Astrocyte (in vitro differentiated cells and primary cell): ENCODE data around the gene KRT5. TPM values are rescaled to one million over a fixed set of nuclear protein-coding genes. Genes with fewer than 3 reads are reported as not detected.

Experiments used
- DNase-seq: peaks from one replicate; pipeline ENCODE4 v3.0.0-alpha.2; 2010; ENCODE audit warnings: low read depth
- FAIRE-seq: peaks from 2 replicates; lab custom pipeline; 2011; peaks lifted over from hg19 to GRCh38; lab: Jason Lieb, UNC
- H2AFZ ChIP-seq: 2 replicates; pipeline ENCODE4 v1.6.0; 2012; ENCODE audit warnings: low read depth, low read length, inconsistent platforms
- H3K27ac ChIP-seq: 2 replicates; pipeline ENCODE4 v1.5.1; 2011; ENCODE audit warnings: low read depth, low read length, inconsistent platforms
- H3K27me3 ChIP-seq: 2 replicates; pipeline ENCODE4 v1.6.0; 2011; ENCODE audit warnings: low read length, inconsistent platforms; ENCODE audit not compliant: insufficient read depth
- H3K36me3 ChIP-seq: 2 replicates; pipeline ENCODE4 v1.5.1; 2011; ENCODE audit warnings: low read length, inconsistent platforms; ENCODE audit not compliant: insufficient read depth
- H3K4me1 ChIP-seq: 2 replicates; pipeline ENCODE4 v1.5.1; 2011; ENCODE audit warnings: low read length, inconsistent platforms; ENCODE audit not compliant: insufficient read depth
- H3K4me2 ChIP-seq: 2 replicates; pipeline ENCODE4 v1.6.0; 2012; ENCODE audit warnings: low read length, inconsistent platforms
- H3K4me3 ChIP-seq: 2 replicates; pipeline ENCODE4 v1.5.1; 2011; ENCODE audit warnings: low read depth, mild to moderate bottlenecking, low read length, inconsistent platforms; ENCODE audit not compliant: insufficient read depth
- H3K79me2 ChIP-seq: 2 replicates; pipeline ENCODE4 v1.6.0; 2012; ENCODE audit warnings: mild to moderate bottlenecking, low read length, inconsistent platforms; ENCODE audit not compliant: insufficient read depth
- H3K9ac ChIP-seq: 2 replicates; pipeline ENCODE4 v1.6.0; 2012; ENCODE audit warnings: mild to moderate bottlenecking, low read length, inconsistent platforms
- H3K9me3 ChIP-seq: 2 replicates; pipeline ENCODE4 v1.5.1; 2012; ENCODE audit warnings: low read depth, mild to moderate bottlenecking, low read length, inconsistent platforms; ENCODE audit not compliant: insufficient read depth
- H4K20me1 ChIP-seq: 2 replicates; pipeline ENCODE4 v1.6.0; 2012; ENCODE audit warnings: low read length, inconsistent platforms; ENCODE audit not compliant: insufficient read depth
- H3K27ac Mint-ChIP-seq: one replicate; pipeline ENCODE4 v1.8.0; 2021; ENCODE audit warnings: mild to moderate bottlenecking, mixed read lengths; ENCODE audit not compliant: unreplicated experiment
- H3K27me3 Mint-ChIP-seq: one replicate; pipeline ENCODE4 v1.8.0; 2021; ENCODE audit warnings: low read depth, mixed read lengths; ENCODE audit not compliant: unreplicated experiment
- H3K36me3 Mint-ChIP-seq: one replicate; pipeline ENCODE4 v1.8.0; 2021; ENCODE audit warnings: low read depth, mixed read lengths; ENCODE audit not compliant: unreplicated experiment
- H3K4me1 Mint-ChIP-seq: one replicate; pipeline ENCODE4 v1.8.0; 2021; ENCODE audit warnings: low read depth, mixed read lengths; ENCODE audit not compliant: unreplicated experiment
- H3K4me3 Mint-ChIP-seq: one replicate; pipeline ENCODE4 v1.8.0; 2021; ENCODE audit warnings: mild to moderate bottlenecking, moderate library complexity, mixed read lengths; ENCODE audit not compliant: unreplicated experiment
- H3K9me3 Mint-ChIP-seq: one replicate; pipeline ENCODE4 v1.8.0; 2021; ENCODE audit warnings: mild to moderate bottlenecking, mixed read lengths; ENCODE audit not compliant: unreplicated experiment
- EZH2 ChIP-seq: IDR thresholded peaks from 2 replicates; pipeline ENCODE4 v1.6.1; 2012; ENCODE audit warnings: mild to moderate bottlenecking, low read length, inconsistent platforms; ENCODE audit not compliant: insufficient read depth
- total RNA-seq: library from RNA; stranded (reverse); gene quantifications from 2 replicates; pipeline ENCODE4 v1.2.1, GENCODE V29; 2021
- TF ChIP-seq, protein P1 (sequence below): IDR thresholded peaks from 2 replicates; pipeline ENCODE4 v1.5.1; 2011; ENCODE audit warnings: low read depth, mild to moderate bottlenecking, inconsistent platforms, low read length, moderate library complexity; ENCODE audit not compliant: insufficient read depth

Gene KRT5
- total RNA-seq, 1 donor from 2014 or later = 0.25 TPM

DNA sequence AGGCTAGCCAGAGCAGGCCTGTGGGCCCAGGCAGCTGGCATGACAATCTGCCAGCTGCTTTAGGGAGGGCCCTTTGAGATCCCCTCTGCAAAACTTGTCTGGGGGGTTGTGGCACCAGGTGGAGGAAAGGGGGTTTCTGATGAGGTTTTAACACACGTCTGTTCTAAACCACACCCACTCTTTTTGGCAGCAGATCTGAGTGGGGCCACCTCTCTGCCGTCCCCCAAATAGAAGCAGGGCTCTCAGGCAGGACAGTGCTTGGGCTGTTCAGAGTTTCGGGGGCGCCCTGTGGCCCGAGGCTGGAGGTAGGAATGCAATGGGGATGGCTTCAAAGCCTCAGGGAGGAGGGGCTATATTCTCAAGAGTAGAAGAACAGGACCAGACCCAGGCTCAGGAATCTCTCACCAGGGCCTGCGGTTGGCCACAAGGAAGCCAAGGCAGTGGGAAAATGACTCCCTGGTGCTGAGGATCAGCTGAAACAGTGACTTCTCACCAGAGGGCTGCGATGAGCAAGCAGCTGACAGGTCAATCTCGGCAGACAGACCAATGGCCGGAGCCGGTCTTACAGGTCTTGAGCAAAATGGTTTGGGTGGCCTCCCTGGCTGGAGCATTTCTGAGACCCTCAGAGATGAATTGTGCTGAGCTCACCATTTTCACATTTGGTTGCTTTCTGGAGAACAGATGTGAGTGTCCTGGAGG, 1.5 kb upstream of the KRT5 start:
- no peak for FAIRE-seq

DNA sequence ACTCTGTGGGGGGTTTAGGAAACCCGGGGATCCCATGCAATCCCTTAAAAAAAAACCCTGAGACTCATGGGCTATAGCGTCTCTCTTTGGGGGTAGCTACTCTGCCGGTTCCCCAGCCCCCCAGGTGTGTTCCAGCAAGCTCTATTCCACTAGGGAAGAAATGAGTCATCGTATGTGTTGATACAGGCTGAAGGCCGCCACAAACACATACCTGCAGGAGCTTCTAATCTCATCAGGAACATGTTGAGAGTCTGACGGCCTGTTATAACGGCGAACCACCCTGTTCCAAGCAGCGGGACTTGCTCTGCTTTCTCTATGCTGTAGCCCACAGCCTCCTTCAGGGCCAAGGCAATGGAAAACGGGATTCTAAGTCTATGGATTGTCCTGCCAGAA, 977 bp upstream of the KRT5 start:
- no peaks in the 10 kb centered on the region for H4K20me1 ChIP-seq
- no peak overlapping the region for H2AFZ ChIP-seq
- no peak overlapping the region for H3K27ac Mint-ChIP-seq
- no peak overlapping the region for H3K4me3 ChIP-seq
- no peak for TF ChIP-seq EZH2
- TF ChIP-seq, protein P1, sequence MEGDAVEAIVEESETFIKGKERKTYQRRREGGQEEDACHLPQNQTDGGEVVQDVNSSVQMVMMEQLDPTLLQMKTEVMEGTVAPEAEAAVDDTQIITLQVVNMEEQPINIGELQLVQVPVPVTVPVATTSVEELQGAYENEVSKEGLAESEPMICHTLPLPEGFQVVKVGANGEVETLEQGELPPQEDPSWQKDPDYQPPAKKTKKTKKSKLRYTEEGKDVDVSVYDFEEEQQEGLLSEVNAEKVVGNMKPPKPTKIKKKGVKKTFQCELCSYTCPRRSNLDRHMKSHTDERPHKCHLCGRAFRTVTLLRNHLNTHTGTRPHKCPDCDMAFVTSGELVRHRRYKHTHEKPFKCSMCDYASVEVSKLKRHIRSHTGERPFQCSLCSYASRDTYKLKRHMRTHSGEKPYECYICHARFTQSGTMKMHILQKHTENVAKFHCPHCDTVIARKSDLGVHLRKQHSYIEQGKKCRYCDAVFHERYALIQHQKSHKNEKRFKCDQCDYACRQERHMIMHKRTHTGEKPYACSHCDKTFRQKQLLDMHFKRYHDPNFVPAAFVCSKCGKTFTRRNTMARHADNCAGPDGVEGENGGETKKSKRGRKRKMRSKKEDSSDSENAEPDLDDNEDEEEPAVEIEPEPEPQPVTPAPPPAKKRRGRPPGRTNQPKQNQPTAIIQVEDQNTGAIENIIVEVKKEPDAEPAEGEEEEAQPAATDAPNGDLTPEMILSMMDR = no peak
- DNase-seq (peak; percentile 62), FAIRE-seq (no peak)
- H3K9ac ChIP-seq = no peak overlapping the region
- H3K9me3 ChIP-seq = no peaks in the 10 kb centered on the region
- no peaks in the 10 kb centered on the region for H3K4me1 ChIP-seq
- peaks cover 5% of the 10 kb centered on the region for H3K36me3 Mint-ChIP-seq
- peaks cover 20% of the 10 kb centered on the region for H3K27me3 ChIP-seq
- H3K4me2 ChIP-seq = no peak overlapping the region
- H3K79me2 ChIP-seq = no peaks in the 10 kb centered on the region
- H3K27ac ChIP-seq = no peak overlapping the region
- no peaks in the 10 kb centered on the region for H3K36me3 ChIP-seq
- no peaks in the 10 kb centered on the region for H3K9me3 Mint-ChIP-seq
- peaks cover 3% of the 10 kb centered on the region for H3K4me1 Mint-ChIP-seq
- H3K4me3 Mint-ChIP-seq = no peak overlapping the region
- peaks cover 65% of the 10 kb centered on the region for H3K27me3 Mint-ChIP-seq

More for the DNA sequence above, 1.5 kb upstream of the KRT5 start:
- DNase-seq = peak; percentile 39
- Mint-ChIP-seq H3K27ac (peak overlapping the region; percentile 47), H3K27me3 (peaks cover 63% of the 10 kb centered on the region), H3K9me3 (no peaks in the 10 kb centered on the region), H3K36me3 (peaks cover 7% of the 10 kb centered on the region), H3K4me3 (no peak overlapping the region), H3K4me1 (peaks cover 3% of the 10 kb centered on the region)
- Histone ChIP-seq H3K27ac (no peak overlapping the region), H3K9me3 (no peaks in the 10 kb centered on the region), H3K9ac (no peak overlapping the region), H3K79me2 (no peaks in the 10 kb centered on the region), H3K4me1 (no peaks in the 10 kb centered on the region), H2AFZ (no peak overlapping the region), H4K20me1 (no peaks in the 10 kb centered on the region), H3K4me3 (no peak overlapping the region), H3K36me3 (no peaks in the 10 kb centered on the region), H3K4me2 (no peak overlapping the region), H3K27me3 (peaks cover 20% of the 10 kb centered on the region)
- TF ChIP-seq, protein P1 = no peak
- TF ChIP-seq EZH2 = no peak

DNA sequence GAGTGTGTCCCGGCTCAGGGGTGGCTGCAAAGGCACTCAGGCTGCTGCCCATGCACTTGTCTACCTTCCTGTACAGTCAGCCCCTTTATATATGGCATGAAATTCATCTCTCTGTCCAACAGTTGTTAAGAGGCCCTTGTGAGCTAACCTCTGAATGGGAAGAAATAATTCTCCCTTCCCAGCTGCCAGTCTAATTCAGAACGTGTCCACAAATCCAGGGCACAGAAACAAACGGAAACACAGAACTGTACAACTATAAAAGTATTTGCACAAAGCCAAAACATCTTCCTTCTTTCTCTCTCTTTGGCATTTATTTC, 849 bp downstream of the KRT5 start:
- Mint-ChIP-seq H3K4me1 (peaks cover 3% of the 10 kb centered on the region), H3K9me3 (no peaks in the 10 kb centered on the region), H3K36me3 (peaks cover 5% of the 10 kb centered on the region), H3K4me3 (no peak overlapping the region), H3K27me3 (peaks cover 61% of the 10 kb centered on the region), H3K27ac (no peak overlapping the region)
- Histone ChIP-seq H4K20me1 (no peaks in the 10 kb centered on the region), H3K79me2 (no peaks in the 10 kb centered on the region), H3K27ac (no peak overlapping the region), H3K4me3 (no peak overlapping the region), H3K36me3 (no peaks in the 10 kb centered on the region), H3K27me3 (peaks cover 22% of the 10 kb centered on the region), H3K4me1 (no peaks in the 10 kb centered on the region), H3K9me3 (no peaks in the 10 kb centered on the region), H3K4me2 (no peak overlapping the region), H2AFZ (no peak overlapping the region), H3K9ac (no peak overlapping the region)
- TF ChIP-seq, protein P1 = no peak
- TF ChIP-seq EZH2 = no peak
- DNase-seq (no peak), FAIRE-seq (no peak)
